Glutamatergic neuron (in vitro differentiated cells): Measurements from ENCODE around the gene KAT6B. TPM values are rescaled to one million over a fixed set of nuclear protein-coding genes. Genes with fewer than 3 reads are reported as not detected.
A peak's percentile ranks its signal among the peaks of the same experiment; 100 is the strongest.

Experiments used
- DNase-seq: peaks from one replicate; pipeline ENCODE4 v3.0.0; 2022
- H3K27ac Mint-ChIP-seq: one replicate; pipeline ENCODE4 v1.8.0; 2020; ENCODE audit warnings: mild to moderate bottlenecking, mixed read lengths, inconsistent platforms; ENCODE audit not compliant: unreplicated experiment
- H3K27me3 Mint-ChIP-seq: one replicate; pipeline ENCODE4 v1.8.0; 2020; ENCODE audit warnings: mild to moderate bottlenecking, moderate library complexity, mixed read lengths, inconsistent platforms; ENCODE audit not compliant: unreplicated experiment
- H3K36me3 Mint-ChIP-seq: one replicate; pipeline ENCODE4 v1.8.0; 2020; ENCODE audit warnings: mild to moderate bottlenecking, mixed read lengths, inconsistent platforms; ENCODE audit not compliant: unreplicated experiment
- H3K4me1 Mint-ChIP-seq: one replicate; pipeline ENCODE4 v1.8.0; 2020; ENCODE audit warnings: mild to moderate bottlenecking, low read depth, mixed read lengths, inconsistent platforms; ENCODE audit not compliant: unreplicated experiment
- H3K4me3 Mint-ChIP-seq: one replicate; pipeline ENCODE4 v1.8.0; 2020; ENCODE audit warnings: mild to moderate bottlenecking, mixed read lengths, inconsistent platforms; ENCODE audit not compliant: unreplicated experiment
- H3K9me3 Mint-ChIP-seq: one replicate; pipeline ENCODE4 v1.8.0; 2020; ENCODE audit warnings: mild to moderate bottlenecking, moderate library complexity, mixed read lengths, inconsistent platforms; ENCODE audit not compliant: unreplicated experiment
- CTCF ChIP-seq: fragments of 200-600 bp; sonication (generic); IDR thresholded peaks from one replicate; pipeline ENCODE4 v1.5.0; 2021; ENCODE audit not compliant: partially characterized antibody, unreplicated experiment
- total RNA-seq: library from RNA; stranded (reverse); fragmentation: NEBNext Ultra II Directional; extraction: Animal tissue kit (Norgen Biotek cat#: 25700); gene quantifications from one replicate; pipeline ENCODE4 v1.2.1, GENCODE V29; 2021; ENCODE audit not compliant: unreplicated experiment

The KAT6B gene
- total RNA-seq, 1 donor from 2014 or later = 75.3 TPM

- H3K4me3 Mint-ChIP-seq = peak overlapping the region; percentile 54
- H3K9me3 Mint-ChIP-seq = peaks cover 19% of the 10 kb centered on the region
- H3K36me3 Mint-ChIP-seq = no peaks in the 10 kb centered on the region
- peaks cover 11% of the 10 kb centered on the region for H3K27me3 Mint-ChIP-seq
- H3K4me1 Mint-ChIP-seq = peaks cover 61% of the 10 kb centered on the region
- no peak for TF ChIP-seq CTCF
- no peak for DNase-seq
- H3K27ac Mint-ChIP-seq = peak overlapping the region; percentile 97
Observed at GRCh38 chr10:74932648-74933047, 106.2 kb downstream of the KAT6B start.

GRCh38 chr10:74934100-74934812 lies 107.9 kb downstream of the KAT6B start:
- no peak for DNase-seq
- H3K9me3 Mint-ChIP-seq = peaks cover 20% of the 10 kb centered on the region
- H3K4me3 Mint-ChIP-seq = peak overlapping the region; percentile 60
- H3K4me1 Mint-ChIP-seq = peaks cover 57% of the 10 kb centered on the region
- H3K27me3 Mint-ChIP-seq = peaks cover 11% of the 10 kb centered on the region
- no peaks in the 10 kb centered on the region for H3K36me3 Mint-ChIP-seq
- no peak for TF ChIP-seq CTCF
- peak overlapping the region; percentile 97 for H3K27ac Mint-ChIP-seq

GRCh38 chr10:74936577-74937265 lies 110.3 kb downstream of the KAT6B start:
- peaks cover 56% of the 10 kb centered on the region for H3K4me1 Mint-ChIP-seq
- no peak for TF ChIP-seq CTCF
- no peak for DNase-seq

GRCh38 chr10:74937266-74937856 lies 111.0 kb downstream of the KAT6B start:
- H3K9me3 Mint-ChIP-seq = peaks cover 12% of the 10 kb centered on the region
- no peak for DNase-seq
- no peak overlapping the region for H3K4me3 Mint-ChIP-seq
- peaks cover 8% of the 10 kb centered on the region for H3K27me3 Mint-ChIP-seq
- no peak for TF ChIP-seq CTCF
- H3K36me3 Mint-ChIP-seq = no peaks in the 10 kb centered on the region
- peak overlapping the region; percentile 65 for H3K27ac Mint-ChIP-seq
- peaks cover 50% of the 10 kb centered on the region for H3K4me1 Mint-ChIP-seq

More at GRCh38 chr10:74936577-74937265, 110.3 kb downstream of the KAT6B start:
- Mint-ChIP-seq H3K27me3 (peaks cover 11% of the 10 kb centered on the region), H3K27ac (no peak overlapping the region), H3K4me3 (no peak overlapping the region), H3K36me3 (no peaks in the 10 kb centered on the region), H3K9me3 (peaks cover 13% of the 10 kb centered on the region)
